Activated T-helper 1 cell treated with Interleukin-2 at 50 U/mL for 16 hours (primary cell): ENCODE results near the gene ERCC2.
A peak's percentile ranks its signal among the peaks of the same experiment; 100 is the strongest.
"Not testable (repeated sequence)": the region's sequence is repeated elsewhere in the genome, so short reads cannot be mapped to it uniquely, and the experiment has no call there.

Experiments used
- DNase-seq: peaks from one replicate; pipeline ENCODE4 v3.0.0-alpha.2; 2020; ENCODE audit warnings: low read depth

Gene ERCC2

GRCh38 chr19:45370410-45371204 is at the start of gene ERCC2:
ERCC2 (minus strand) TSS chr19:45370573; CDS start chr19:45370540, 33 bp downstream.
- DNase-seq = peak; percentile 99

- no peak for DNase-seq
Observed at GRCh38 chr19:45419895-45420294, 49.5 kb upstream of the ERCC2 start.

GRCh38 chr19:45419396-45419795 is 49.0 kb upstream of the ERCC2 start:
- DNase-seq = no peak

DNA sequence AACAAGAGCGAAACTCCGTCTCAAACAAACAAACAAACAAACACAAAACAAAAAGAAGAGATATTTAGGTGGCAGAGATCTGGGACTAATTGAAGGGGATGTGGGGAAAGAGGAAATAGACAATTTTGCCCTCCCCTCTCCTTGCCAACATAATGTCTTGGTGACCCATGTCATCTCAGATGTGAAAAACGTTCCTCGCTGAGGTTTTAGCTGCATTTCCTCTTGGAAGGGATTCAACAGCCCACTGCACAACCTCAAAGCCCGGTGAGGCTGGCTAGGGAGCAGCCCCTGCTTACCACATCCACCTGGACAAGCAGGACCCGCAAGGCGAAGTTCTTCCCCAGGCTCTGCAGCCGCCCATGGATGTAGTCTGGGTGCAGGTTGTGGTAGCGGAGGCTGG is 48.4 kb upstream of the ERCC2 start:
- DNase-seq = no peak

DNA sequence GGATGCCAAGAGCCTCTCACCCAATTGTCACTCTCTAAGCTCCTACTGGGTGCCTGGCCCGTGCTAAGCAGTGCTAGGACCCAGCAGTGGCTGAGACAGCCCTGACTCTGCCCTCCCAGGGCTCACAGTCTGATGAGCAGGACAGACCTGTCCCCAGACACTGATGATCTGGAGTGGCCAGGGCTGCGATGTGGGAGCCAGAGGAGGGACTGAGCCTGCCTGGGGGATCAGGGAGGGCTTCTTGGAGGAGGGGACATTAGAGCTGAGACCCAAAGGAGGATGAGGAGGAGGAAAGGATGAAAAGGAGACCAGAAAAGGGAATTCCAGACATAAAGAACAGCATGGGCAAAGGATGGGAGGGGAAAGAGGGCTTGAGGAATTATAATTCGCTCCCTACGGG is 46.8 kb upstream of the ERCC2 start:
- no peak for DNase-seq

- no peak for DNase-seq
Observed at GRCh38 chr19:45414468-45414867, 44.1 kb upstream of the ERCC2 start.

DNA sequence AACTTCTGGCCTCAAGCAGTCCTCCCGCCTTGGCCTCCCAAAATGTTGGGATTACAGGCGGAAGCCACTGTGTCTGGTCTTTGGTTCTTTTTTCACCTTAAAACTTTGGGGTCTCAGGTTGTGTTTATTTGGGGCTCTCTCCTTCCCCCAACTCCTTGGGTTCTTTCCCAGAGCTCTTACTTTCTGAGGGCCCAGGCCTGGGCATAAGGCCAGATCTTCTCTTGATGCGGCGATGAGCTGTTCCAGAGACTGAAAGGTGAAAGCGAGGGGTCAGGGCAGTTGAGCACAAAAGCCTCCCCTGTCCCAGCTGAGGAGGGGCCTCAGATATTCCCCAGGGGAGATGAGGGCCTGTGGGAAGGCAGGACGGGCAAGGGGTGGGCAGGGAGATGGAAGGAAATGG is 43.1 kb upstream of the ERCC2 start:
- DNase-seq = no peak

DNA sequence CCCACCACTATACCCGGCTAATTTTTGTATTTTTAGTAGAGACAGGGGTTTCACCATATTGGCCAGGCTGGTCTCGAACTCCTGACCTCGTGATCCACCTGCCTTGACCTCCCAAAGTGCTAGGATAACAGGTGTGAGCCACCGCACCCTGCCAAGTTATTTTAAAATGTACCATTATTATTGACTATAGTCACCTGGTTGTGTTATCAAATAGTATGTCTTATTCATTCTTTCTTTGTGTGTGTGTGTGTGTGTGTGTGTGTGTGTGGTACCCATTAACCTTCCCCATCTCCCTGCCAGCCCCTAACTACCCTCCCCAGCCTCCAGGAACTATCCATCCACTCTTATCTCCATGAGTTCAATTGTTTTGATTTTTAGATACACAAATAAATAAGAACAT is 40.0 kb upstream of the ERCC2 start:
- DNase-seq = not testable (repeated sequence)

GRCh38 chr19:45409557-45409920 is 39.2 kb upstream of the ERCC2 start:
- DNase-seq = no peak

- DNase-seq = no peak
Observed at GRCh38 chr19:45408830-45409556, 38.6 kb upstream of the ERCC2 start.

GRCh38 chr19:45408121-45408520 is 37.7 kb upstream of the ERCC2 start:
- DNase-seq = no peak

- DNase-seq = not testable (repeated sequence)
Observed at GRCh38 chr19:45407585-45407984, 37.2 kb upstream of the ERCC2 start.

- no peak for DNase-seq
Observed at GRCh38 chr19:45407091-45407375, 36.7 kb upstream of the ERCC2 start.

DNA sequence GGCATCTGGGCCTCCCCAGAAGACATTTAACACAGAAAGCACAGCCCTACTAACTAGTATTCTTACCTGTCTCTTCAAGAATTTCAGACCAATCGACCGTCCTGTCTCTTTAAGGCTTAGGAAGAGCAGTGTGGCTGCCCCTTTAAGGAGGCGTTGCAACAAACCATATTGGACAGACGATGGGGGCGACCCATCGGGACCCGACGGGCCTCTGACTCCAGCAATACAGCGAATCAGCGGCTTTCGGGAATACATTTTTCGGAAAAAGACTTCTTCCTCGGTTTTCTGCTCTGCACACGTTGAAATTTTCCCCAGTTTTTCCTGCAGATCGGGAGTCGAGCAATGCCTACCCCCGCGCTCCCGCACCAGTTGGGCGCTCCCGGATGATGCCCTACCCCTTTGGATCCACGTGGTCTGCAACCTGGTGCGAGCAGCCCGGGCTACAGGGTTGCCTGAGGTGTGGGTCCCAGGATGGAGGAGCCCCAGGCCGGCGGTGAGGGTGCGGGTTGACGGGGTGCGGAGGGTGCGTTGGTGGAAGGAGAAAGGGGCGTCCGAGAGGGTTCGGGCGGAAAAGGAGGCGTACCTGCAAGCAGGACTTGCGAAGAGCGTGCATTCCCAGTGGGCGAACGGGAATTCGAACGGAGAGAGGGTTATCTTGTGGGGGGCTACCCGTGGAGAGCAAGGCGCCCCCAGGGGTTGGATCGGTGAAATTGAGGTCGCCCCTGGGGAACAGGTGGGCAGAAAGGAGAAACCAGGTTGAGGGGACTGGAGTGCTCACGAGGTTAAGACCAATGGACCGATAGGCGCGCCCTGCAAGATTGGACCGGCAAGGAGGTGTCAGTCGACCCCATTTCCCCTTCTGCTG is 36.1 kb upstream of the ERCC2 start, which contains the start of gene POLR1G:
Gene POLR1G (plus strand): TSS at position 419 of the 865 bp plus-strand sequence. CDS start 53 bp downstream, at position 472.
- DNase-seq = peak; percentile 58

- DNase-seq = peak; percentile 65
Observed at GRCh38 chr19:45405435-45406225, 35.3 kb upstream of the ERCC2 start.

- DNase-seq = no peak
Observed at GRCh38 chr19:45404557-45405434, 34.4 kb upstream of the ERCC2 start, which contains the start of gene PPP1R13L. PPP1R13L (minus strand) TSS chr19:45405069; CDS start chr19:45398318, 6,751 bp downstream.

DNA sequence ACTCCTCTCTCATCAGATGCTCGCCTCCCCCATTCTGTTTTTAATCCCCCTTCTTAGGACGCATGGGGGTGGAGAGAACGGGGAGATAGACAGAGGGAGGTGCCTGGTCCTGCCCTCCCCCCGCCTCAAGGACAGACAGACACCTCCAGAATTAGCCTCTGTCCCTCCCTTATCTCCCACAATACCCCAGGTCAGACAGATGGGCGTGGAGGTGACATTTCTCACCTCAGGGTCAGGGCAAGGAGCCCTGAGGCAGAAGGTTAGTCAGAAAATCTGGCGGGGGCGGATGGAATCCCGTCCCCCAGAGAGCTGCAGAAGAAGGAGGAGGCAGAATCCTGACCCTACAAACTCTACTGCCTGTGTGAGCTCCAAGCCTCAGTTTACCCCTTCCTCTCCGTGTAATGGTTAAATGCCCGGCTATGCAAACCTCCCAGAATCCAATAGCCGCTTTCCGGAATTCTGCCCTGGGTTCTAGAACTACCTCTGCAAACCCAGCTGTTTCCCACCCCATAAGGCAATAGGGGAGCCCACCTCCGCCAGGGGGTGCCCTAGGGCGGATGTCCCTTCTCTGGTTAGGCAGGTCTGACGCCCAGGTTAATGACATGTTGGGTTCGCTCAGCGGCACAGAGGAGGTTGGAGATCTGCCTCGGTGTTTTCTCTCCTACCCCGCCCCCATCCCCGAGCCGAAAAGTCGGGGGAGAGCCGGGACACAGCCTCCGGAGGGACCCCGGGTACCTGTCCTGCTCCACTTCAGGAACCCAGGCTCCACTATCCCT is 33.6 kb upstream of the ERCC2 start:
- DNase-seq = peak; percentile 24

GRCh38 chr19:45403272-45403671 is 32.9 kb upstream of the ERCC2 start:
- DNase-seq = no peak

- no peak for DNase-seq
Observed at GRCh38 chr19:45402298-45403061, 32.1 kb upstream of the ERCC2 start.
